Measurements from ENCODE around the gene XRCC3. TPM values are rescaled to one million over a fixed set of nuclear protein-coding genes. Genes with fewer than 3 reads are reported as not detected.

XRCC3 gene
- total RNA-seq, 1 donor from 2014 or later: 4.1 TPM

DNA sequence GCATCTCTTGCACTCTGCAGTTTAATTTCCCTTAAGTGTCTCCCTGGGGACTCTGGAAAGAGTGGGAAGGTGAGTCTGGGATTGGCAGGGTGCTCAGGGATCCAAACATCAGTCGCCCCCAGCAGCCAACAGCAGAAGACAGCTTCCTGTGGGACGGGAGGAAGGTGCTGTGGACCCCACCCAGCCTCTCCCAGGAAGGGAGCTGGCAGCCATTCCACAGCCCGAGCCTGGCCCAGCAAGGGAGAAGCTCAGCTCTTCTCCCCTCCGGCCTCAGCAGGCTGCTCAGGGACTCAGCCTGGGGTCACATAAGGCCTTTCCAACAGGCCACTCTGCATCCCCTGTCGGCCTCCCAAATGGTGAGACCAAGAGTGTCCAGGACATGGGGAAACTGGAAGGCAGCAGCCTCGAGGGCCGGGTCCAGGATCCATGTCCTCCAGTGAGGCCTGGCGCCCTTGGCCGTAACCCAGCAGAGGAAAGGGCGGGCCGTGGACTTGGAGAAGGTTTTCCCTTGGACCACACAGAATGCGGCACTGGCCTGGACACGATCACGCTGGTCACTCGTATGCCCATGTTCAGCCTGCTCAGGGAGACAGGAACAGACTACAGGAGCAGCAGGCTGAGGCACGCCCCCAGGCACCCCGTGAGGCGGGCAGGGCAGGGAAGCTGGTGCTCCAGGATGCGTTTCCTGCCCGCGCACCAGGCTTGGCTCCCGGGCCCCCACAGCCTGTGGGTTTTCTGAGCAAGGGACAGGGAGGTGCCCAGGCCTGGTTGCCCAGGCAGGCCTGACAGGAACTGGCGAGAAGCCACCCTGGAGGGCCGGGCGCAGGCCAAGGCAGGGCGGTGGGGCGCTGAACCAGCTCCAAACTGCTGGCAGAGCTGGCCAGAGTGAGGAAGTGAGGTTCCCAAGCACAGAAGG is 3.5 kb downstream of the XRCC3 start:
- peak overlapping the region; percentile 17 for H3K4me3 ChIP-seq
- no peak for TF ChIP-seq CTCF (IDR thresholded peaks at IDR 0.05; ENCODE audit: borderline replicate concordance)
- intact Hi-C loops (cut with micrococcal nuclease): no loop called here

DNA sequence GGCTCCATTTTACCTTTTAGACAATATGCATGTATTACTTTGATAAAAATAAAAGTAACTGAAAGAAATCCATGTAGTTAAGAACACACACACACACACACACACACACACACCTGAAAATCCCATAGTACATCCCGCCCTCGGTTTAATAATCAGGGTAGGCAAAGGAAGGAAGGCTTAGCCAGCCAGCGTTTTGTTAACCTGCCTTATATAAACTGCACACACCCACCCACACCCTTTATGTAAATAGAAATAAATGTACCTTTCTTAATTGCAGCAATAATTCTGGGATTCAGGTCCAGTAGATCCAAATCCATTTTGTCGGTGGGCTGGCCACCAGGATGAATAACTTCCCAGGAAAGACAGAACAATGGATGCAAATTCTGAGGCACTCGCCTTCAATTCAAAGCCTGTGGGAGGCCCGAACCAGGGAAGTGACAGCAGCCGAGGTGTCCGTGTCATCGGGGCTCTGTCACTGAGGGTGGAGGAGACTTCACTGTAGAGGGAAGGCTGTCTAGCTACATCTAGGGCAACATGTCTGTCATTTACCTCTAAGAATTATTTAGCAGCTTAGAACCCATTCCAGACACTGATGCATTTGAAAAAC is 4.4 kb downstream of the XRCC3 start:
- no peak overlapping the region for H3K4me3 ChIP-seq
- no peak for DNase-seq
- intact Hi-C loops (cut with micrococcal nuclease): no loop called here
- peaks cover 82% of the 10 kb centered on the region for H3K4me1 ChIP-seq
- no peaks in the 10 kb centered on the region for H3K27me3 ChIP-seq (ENCODE audit: low read depth)
- H3K36me3 ChIP-seq: peaks cover 5% of the 10 kb centered on the region
- peak overlapping the region; percentile 78 for H3K27ac ChIP-seq (replicated peaks)
- no peaks in the 10 kb centered on the region for H3K9me3 ChIP-seq (replicated peaks)
- no peak for TF ChIP-seq CTCF (IDR thresholded peaks at IDR 0.05; ENCODE audit: borderline replicate concordance)

More for the DNA sequence above, 3.5 kb downstream of the XRCC3 start:
- Histone ChIP-seq H3K4me1 (peaks cover 81% of the 10 kb centered on the region), H3K27ac (replicated peaks) (peak overlapping the region; percentile 78), H3K27me3 (ENCODE audit: low read depth) (no peaks in the 10 kb centered on the region), H3K9me3 (replicated peaks) (no peaks in the 10 kb centered on the region), H3K36me3 (no peaks in the 10 kb centered on the region)
- DNase-seq: peak; percentile 49

DNA sequence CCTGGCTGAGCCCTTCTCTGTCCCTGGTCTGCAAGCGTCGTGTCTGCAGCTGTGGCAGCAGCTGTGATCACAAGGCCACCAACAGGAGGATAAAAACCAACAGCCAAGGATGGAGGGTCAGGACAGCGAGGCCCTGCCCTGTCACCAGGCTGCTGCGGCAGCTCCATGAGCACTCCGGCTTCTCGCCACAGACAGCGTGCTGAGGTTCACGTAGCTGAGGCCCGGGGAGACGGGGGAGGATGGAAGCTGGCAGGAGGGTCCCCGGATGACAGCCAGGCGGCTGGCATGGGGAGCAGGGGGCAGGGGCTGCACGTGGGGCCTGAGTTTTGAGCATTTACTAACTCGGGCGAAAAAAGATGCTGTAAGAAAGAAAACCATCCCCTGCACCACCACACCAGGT is 5.4 kb downstream of the XRCC3 start:
- no peaks in the 10 kb centered on the region for H3K9me3 ChIP-seq (replicated peaks)
- H3K36me3 ChIP-seq: peaks cover 5% of the 10 kb centered on the region
- no peak for DNase-seq
- no peaks in the 10 kb centered on the region for H3K27me3 ChIP-seq (ENCODE audit: low read depth)
- intact Hi-C loops (cut with micrococcal nuclease): no loop called here
- H3K4me3 ChIP-seq: no peak overlapping the region
- no peak for TF ChIP-seq CTCF (IDR thresholded peaks at IDR 0.05; ENCODE audit: borderline replicate concordance)
- no peak overlapping the region for H3K27ac ChIP-seq (replicated peaks)
- H3K4me1 ChIP-seq: peaks cover 89% of the 10 kb centered on the region

DNA sequence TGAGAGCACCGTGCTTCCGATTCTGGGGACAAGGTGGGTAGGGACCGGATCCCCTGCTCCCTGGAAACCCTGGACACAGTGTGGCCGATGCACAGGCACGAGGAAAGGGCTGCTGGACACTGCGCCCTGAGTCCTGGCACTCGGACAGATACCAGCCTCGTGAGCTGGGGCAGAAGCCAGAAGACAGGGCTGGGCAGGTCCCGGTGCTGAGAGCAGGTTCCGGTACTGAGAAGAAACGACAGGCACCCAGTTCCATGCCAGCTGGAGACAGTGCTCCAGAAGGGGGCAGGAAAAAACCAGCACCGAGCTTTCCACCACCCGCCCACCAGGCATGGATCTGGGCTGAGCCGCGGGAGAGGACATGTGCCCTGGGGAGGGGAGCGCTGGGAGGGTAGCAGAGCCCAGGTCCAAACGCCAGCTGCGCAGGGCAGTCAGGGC is 6.5 kb downstream of the XRCC3 start:
- Histone ChIP-seq H3K4me1 (peaks cover 89% of the 10 kb centered on the region), H3K9me3 (replicated peaks) (no peaks in the 10 kb centered on the region), H3K27ac (replicated peaks) (peak overlapping the region; percentile 18), H3K27me3 (ENCODE audit: low read depth) (no peaks in the 10 kb centered on the region), H3K36me3 (peaks cover 5% of the 10 kb centered on the region), H3K4me3 (no peak overlapping the region)
- no peak for TF ChIP-seq CTCF (IDR thresholded peaks at IDR 0.05; ENCODE audit: borderline replicate concordance)
- DNase-seq: peak; percentile 57
- intact Hi-C loops (cut with micrococcal nuclease): no loop called here

DNA sequence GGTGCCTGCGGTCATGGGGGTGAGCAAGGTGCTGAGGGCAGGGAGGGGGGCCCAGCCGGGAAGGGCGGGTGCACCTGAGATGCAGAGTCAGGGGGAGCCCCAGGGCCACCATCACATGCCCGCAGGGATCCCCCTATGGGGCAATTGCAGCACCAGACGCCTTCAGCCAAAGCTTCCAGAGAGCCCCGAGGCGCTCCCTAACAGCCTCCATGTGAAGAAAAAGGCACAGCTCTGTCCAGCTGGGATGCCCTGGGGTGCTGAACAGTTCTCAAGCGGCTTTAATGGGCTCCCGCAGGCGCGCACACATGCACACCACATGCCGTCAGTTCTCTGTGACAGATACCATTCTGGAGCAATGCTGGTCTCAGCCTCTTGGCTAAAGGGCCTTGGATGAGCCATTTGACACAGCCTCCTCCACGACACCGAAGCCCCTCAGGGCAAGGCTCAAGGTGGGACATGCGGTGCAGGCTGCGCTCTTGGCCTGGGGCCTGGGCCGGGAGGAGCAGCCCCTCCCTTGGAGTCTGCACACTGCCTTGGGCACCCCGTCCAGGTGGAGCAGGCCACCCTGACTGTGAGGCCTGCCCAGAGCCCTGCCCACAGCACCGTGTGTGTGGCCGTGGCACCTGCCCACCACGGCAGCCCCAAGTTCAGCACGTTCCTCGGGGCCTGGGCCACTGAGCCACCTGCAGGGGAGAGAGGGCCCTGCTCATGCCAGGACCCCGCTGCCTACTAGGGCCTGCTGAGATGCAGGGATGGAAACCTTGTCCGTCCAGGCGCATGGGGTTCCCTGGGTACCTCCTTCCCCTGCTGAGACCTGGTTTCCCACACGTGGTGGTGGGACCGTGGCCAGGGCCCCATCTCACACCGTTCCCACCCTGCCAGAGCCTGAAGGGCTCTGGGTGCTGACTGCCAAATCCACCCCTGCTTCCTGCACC is 7.7 kb downstream of the XRCC3 start:
- H3K9me3 ChIP-seq (replicated peaks): no peaks in the 10 kb centered on the region
- H3K4me1 ChIP-seq: peaks cover 88% of the 10 kb centered on the region
- DNase-seq: peak; percentile 15
- no peak overlapping the region for H3K27ac ChIP-seq (replicated peaks)
- H3K36me3 ChIP-seq: peaks cover 16% of the 10 kb centered on the region
- no peak overlapping the region for H3K4me3 ChIP-seq
- no peaks in the 10 kb centered on the region for H3K27me3 ChIP-seq (ENCODE audit: low read depth)
- intact Hi-C loops (cut with micrococcal nuclease): no loop called here
- no peak for TF ChIP-seq CTCF (IDR thresholded peaks at IDR 0.05; ENCODE audit: borderline replicate concordance)
